Right ventricle myocardium inferior (tissue), 1 donor: ENCODE results near the gene BRICD5. TPM values are rescaled to one million over a fixed set of nuclear protein-coding genes. Genes with fewer than 3 reads are reported as not detected.

Experiments
- total RNA-seq: library from RNA; stranded (reverse); fragmentation: NEBNext Ultra II Directional; extraction: Animal tissue kit (Norgen Biotek cat#: 25700); gene quantifications from one replicate; pipeline ENCODE4 v1.2.1, GENCODE V29; 2021
- donor health status: DM: no; HTN: yes; CAD: no; lungs with severe emphysema.

BRICD5 gene
- total RNA-seq, 1 donor from 2014 or later = 13.2 TPM

Other genes starting within 250 kb of the BRICD5 start
- gene RPS2, start 246.0 kb downstream of the BRICD5 start, total RNA-seq = 907 TPM
- gene RNF151, start 244.0 kb downstream of the BRICD5 start, total RNA-seq = not detected
- gene TBL3, start 238.8 kb downstream of the BRICD5 start, total RNA-seq = 24.9 TPM
- gene NOXO1, start 229.4 kb downstream of the BRICD5 start, total RNA-seq = 0.22 TPM
- gene GFER, start 226.7 kb downstream of the BRICD5 start, total RNA-seq = 25.8 TPM
- gene SYNGR3, start 220.9 kb downstream of the BRICD5 start, total RNA-seq = 0.62 TPM
- 18.5 TPM for gene ZNF598, start 201.0 kb downstream of the BRICD5 start, total RNA-seq
- not detected for gene NPW, start 191.1 kb downstream of the BRICD5 start, total RNA-seq
- gene NHERF2, start 184.0 kb downstream of the BRICD5 start, total RNA-seq = 292 TPM
- 23.3 TPM for gene NTHL1, start 163.0 kb downstream of the BRICD5 start, total RNA-seq
- 62.8 TPM for gene TSC2, start 162.9 kb downstream of the BRICD5 start, total RNA-seq
- gene PKD1, start 75.0 kb downstream of the BRICD5 start, total RNA-seq = 85.8 TPM
- gene RAB26, start 62.2 kb downstream of the BRICD5 start, total RNA-seq = 0.87 TPM
- 27.3 TPM for gene TRAF7, start 55.1 kb downstream of the BRICD5 start, total RNA-seq
- 5.8 TPM for gene CASKIN1, start 14.3 kb downstream of the BRICD5 start, total RNA-seq
- gene MLST8, start 5.4 kb downstream of the BRICD5 start, total RNA-seq = 25.3 TPM
- gene PGP, start 4.0 kb upstream of the BRICD5 start, total RNA-seq = 35.1 TPM
- gene E4F1, start 12.7 kb upstream of the BRICD5 start, total RNA-seq = 14.1 TPM
- gene DNASE1L2, start 25.6 kb upstream of the BRICD5 start, total RNA-seq = 0.49 TPM
- 205 TPM for gene ECI1, start 40.7 kb upstream of the BRICD5 start, total RNA-seq
- 105 TPM for gene RNPS1, start 57.3 kb upstream of the BRICD5 start, total RNA-seq
- 7.4 TPM for gene ABCA3, start 129.9 kb upstream of the BRICD5 start, total RNA-seq
- gene CCNF, start 218.6 kb upstream of the BRICD5 start, total RNA-seq = 1.2 TPM
- 0.95 TPM for gene TEDC2, start 249.2 kb upstream of the BRICD5 start, total RNA-seq